SU-DHL-6 (cell line): ENCODE measurements around the gene RAPGEF4.

ENCODE experiments used
- H2AFZ ChIP-seq: fragments of 200-600 bp; sonication (generic); 2 replicates; pipeline ENCODE4 v1.6.1; 2014; ENCODE audit warnings: low read depth, mild to moderate bottlenecking, moderate library complexity, mixed read lengths, antibody characterized with exemption, low read length; ENCODE audit not compliant: severe bottlenecking
- H3F3A ChIP-seq: fragments of 200-600 bp; shearing (Covaris generic); 2 replicates; pipeline ENCODE4 v1.6.0; 2016; ENCODE audit warnings: antibody characterized with exemption, mild to moderate bottlenecking; ENCODE audit not compliant: insufficient read depth
- H3K27ac ChIP-seq: fragments of 200-600 bp; sonication (generic); 2 replicates; pipeline ENCODE4 v1.5.1; 2016; ENCODE audit warnings: low read depth, mild to moderate bottlenecking, low read length, moderate library complexity, mixed read lengths
- H3K27me3 ChIP-seq: fragments of 200-600 bp; sonication (generic), shearing (Covaris generic); 2 replicates; pipeline ENCODE4 v1.6.0; 2014; ENCODE audit warnings: mild to moderate bottlenecking, low read length
- H3K36me3 ChIP-seq: fragments of 200-600 bp; sonication (generic); 2 replicates; pipeline ENCODE4 v1.6.1; 2014; ENCODE audit warnings: mild to moderate bottlenecking, low read length, mixed read lengths
- H3K4me2 ChIP-seq: fragments of 300-600, 200-600 bp; shearing (Covaris generic), sonication (generic); 2 replicates; pipeline ENCODE4 v1.6.0; 2014; ENCODE audit warnings: low read length, low read depth, mild to moderate bottlenecking; ENCODE audit not compliant: poor library complexity, severe bottlenecking
- H3K4me3 ChIP-seq: fragments of 200-600 bp; sonication (generic); 2 replicates; pipeline ENCODE4 v1.5.1; 2014; ENCODE audit warnings: antibody characterized with exemption, low read length, mild to moderate bottlenecking, mixed read lengths; ENCODE audit not compliant: insufficient read depth, poor library complexity, severe bottlenecking
- H3K79me2 ChIP-seq: fragments of 200-600 bp; sonication (generic); 2 replicates; pipeline ENCODE4 v1.6.1; 2014; ENCODE audit warnings: mild to moderate bottlenecking, low read length, moderate library complexity; ENCODE audit not compliant: insufficient read depth
- H3K9ac ChIP-seq: fragments of 200-600 bp; sonication (generic); 2 replicates; pipeline ENCODE4 v1.7.0; 2014; ENCODE audit warnings: mild to moderate bottlenecking, low read length
- H3K9me2 ChIP-seq: fragments of 200-600 bp; sonication (generic); replicated peaks from 2 replicates; pipeline ENCODE4 v1.6.1; 2014; ENCODE audit warnings: low read length; ENCODE audit not compliant: insufficient read depth
- H3K9me3 ChIP-seq: fragments of 200-600 bp; sonication (generic); 2 replicates; pipeline ENCODE4 v1.6.1; 2014; ENCODE audit warnings: low read length, mixed read lengths; ENCODE audit not compliant: insufficient read depth
- H4K20me1 ChIP-seq: fragments of 200-600 bp; sonication (generic); 2 replicates; pipeline ENCODE4 v1.6.1; 2014; ENCODE audit warnings: low read depth, mild to moderate bottlenecking, antibody characterized with exemption, low read length, moderate library complexity, mixed read lengths
- CTCF ChIP-seq: fragments of 200-600 bp; sonication (generic); IDR thresholded peaks from one replicate; pipeline ENCODE4 v1.5.1; 2017; ENCODE audit warnings: antibody characterized with exemption, mild to moderate bottlenecking, low read length, moderate library complexity; ENCODE audit not compliant: insufficient read depth, poor library complexity, severe bottlenecking
- EZH2phosphoT487 ChIP-seq: fragments of 200-600 bp; sonication (generic), shearing (Covaris generic); conservative IDR thresholded peaks from 2 replicates; pipeline ENCODE4 v1.6.1; 2018; ENCODE audit warnings: mild to moderate bottlenecking, antibody characterized with exemption, low read length, moderate library complexity, mixed read lengths

RAPGEF4 gene

DNA sequence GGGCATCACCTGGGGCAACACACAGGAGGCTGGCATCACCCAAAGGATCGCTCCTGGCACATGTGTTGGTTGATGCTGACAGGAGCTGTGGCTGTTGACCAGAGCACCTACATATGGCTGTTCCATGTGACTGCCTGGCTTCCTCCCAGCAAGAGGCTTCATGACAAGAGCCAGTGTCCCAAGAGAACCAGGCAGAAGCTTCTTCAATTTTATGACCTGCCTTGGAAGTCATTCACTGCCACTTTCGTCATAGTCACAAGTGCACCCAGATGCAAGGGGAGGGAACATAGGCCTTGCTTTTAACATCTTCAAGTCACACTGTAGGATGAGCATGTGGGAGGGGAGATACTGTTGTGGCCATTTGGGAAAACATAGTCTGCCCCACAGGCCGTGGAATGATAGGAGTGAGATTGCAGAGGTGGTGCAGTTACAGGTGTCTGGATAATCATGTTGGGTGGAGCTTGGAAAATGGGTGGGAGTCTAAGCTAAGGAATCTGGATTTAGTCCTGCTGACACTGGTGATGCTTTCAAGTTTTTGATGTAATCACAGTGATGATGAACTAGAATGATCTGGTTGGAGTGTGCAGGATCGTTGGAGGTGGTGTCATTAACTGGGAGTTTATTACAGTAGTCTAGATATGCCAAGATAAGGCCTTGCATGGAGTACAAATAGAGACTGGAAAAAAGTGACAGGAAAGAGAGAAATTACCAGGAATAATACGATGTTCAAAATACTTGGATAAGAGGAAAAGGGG is 107.0 kb downstream of the RAPGEF4 start:
- Histone ChIP-seq H3K27me3 (no peaks in the 10 kb centered on the region), H3K9me3 (no peaks in the 10 kb centered on the region), H4K20me1 (no peaks in the 10 kb centered on the region), H3K9ac (no peak overlapping the region), H3F3A (no peaks in the 10 kb centered on the region), H2AFZ (no peak overlapping the region), H3K4me3 (no peak overlapping the region), H3K27ac (no peak overlapping the region), H3K4me2 (no peak overlapping the region), H3K79me2 (no peaks in the 10 kb centered on the region), H3K9me2 (no peaks in the 10 kb centered on the region), H3K36me3 (no peaks in the 10 kb centered on the region)
- TF ChIP-seq CTCF (no peak), EZH2phosphoT487 (no peak)

DNA sequence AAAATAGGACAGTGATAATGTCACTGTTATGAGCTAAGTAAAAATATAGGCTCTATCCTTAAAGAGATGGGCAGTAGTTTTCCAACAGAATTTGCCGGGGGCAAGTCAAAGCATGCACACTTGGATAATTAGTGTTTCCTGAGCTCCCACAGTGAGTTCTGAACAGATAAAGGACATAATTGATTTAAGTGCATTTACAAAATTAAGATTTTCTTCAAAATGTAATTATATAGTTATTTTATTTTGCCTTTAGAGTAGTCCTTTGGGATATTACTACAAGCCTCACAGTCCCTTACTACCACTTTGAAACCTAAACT is 107.6 kb downstream of the RAPGEF4 start:
- Histone ChIP-seq H3K9me2 (no peaks in the 10 kb centered on the region), H3F3A (no peaks in the 10 kb centered on the region), H4K20me1 (no peaks in the 10 kb centered on the region), H3K9me3 (no peaks in the 10 kb centered on the region), H3K27ac (no peak overlapping the region), H3K79me2 (no peaks in the 10 kb centered on the region), H3K9ac (no peak overlapping the region), H3K4me3 (no peak overlapping the region), H3K4me2 (no peak overlapping the region), H3K27me3 (no peaks in the 10 kb centered on the region), H3K36me3 (no peaks in the 10 kb centered on the region), H2AFZ (no peak overlapping the region)
- TF ChIP-seq EZH2phosphoT487, result no peak
- no peak for TF ChIP-seq CTCF

- Histone ChIP-seq H3K27me3 (no peaks in the 10 kb centered on the region), H4K20me1 (no peaks in the 10 kb centered on the region), H3K36me3 (no peaks in the 10 kb centered on the region), H3K4me2 (no peak overlapping the region), H3K9me2 (no peaks in the 10 kb centered on the region), H3K79me2 (no peaks in the 10 kb centered on the region), H2AFZ (no peak overlapping the region), H3K27ac (no peak overlapping the region), H3K4me3 (no peak overlapping the region), H3F3A (no peaks in the 10 kb centered on the region), H3K9me3 (no peaks in the 10 kb centered on the region), H3K9ac (no peak overlapping the region)
- TF ChIP-seq EZH2phosphoT487 (no peak), CTCF (no peak)
These were observed 108.5 kb downstream of the RAPGEF4 start for GRCh38 chr2:172843902-172844715.
